Measurements from ENCODE around the gene SPATS1.
"Not testable (repeated sequence)": the region's sequence is repeated elsewhere in the genome, so short reads cannot be mapped to it uniquely, and the experiment has no call there.

Gene SPATS1

GRCh38 chr6:44315951-44316350 is 26.5 kb upstream of the SPATS1 start:
- in situ Hi-C loops (cut with HindIII; ENCODE audit: low pct_unique_long_range_greater_than_20kb, low sequenced_read_pairs) = no loop called here
- no peak for DNase-seq (ENCODE audit: low read depth in 1 of 2, low spot score in 1 of 2)
- no peak for TF ChIP-seq JUND (IDR thresholded peaks at IDR 0.05; ENCODE audit: low read depth)

GRCh38 chr6:44316481-44316880 is 26.0 kb upstream of the SPATS1 start:
- no peak for TF ChIP-seq JUND (IDR thresholded peaks at IDR 0.05; ENCODE audit: low read depth)
- no peak for DNase-seq (ENCODE audit: low read depth in 1 of 2, low spot score in 1 of 2)
- in situ Hi-C loops (cut with HindIII; ENCODE audit: low pct_unique_long_range_greater_than_20kb, low sequenced_read_pairs) = no loop called here

- DNase-seq (ENCODE audit: low read depth in 1 of 2, low spot score in 1 of 2); in situ Hi-C loops (cut with HindIII; ENCODE audit: low pct_unique_long_range_greater_than_20kb, low sequenced_read_pairs): not testable (repeated sequence)
Measured at GRCh38 chr6:44317136-44317631, 25.3 kb upstream of the SPATS1 start.

GRCh38 chr6:44321210-44321609 is 21.2 kb upstream of the SPATS1 start:
- DNase-seq (ENCODE audit: low read depth in 1 of 2, low spot score in 1 of 2) = no peak
- no peak for TF ChIP-seq JUND (IDR thresholded peaks at IDR 0.05; ENCODE audit: low read depth)
- in situ Hi-C loops (cut with HindIII; ENCODE audit: low pct_unique_long_range_greater_than_20kb, low sequenced_read_pairs) = no loop called here

- TF ChIP-seq JUND (IDR thresholded peaks at IDR 0.05; ENCODE audit: low read depth) = no peak
- in situ Hi-C loops (cut with HindIII; ENCODE audit: low pct_unique_long_range_greater_than_20kb, low sequenced_read_pairs) = no loop called here
Measured at GRCh38 chr6:44327096-44327495, 15.4 kb upstream of the SPATS1 start.

GRCh38 chr6:44327760-44328159 is 14.7 kb upstream of the SPATS1 start:
- no peak for DNase-seq (ENCODE audit: low read depth in 1 of 2, low spot score in 1 of 2)
- in situ Hi-C loops (cut with HindIII; ENCODE audit: low pct_unique_long_range_greater_than_20kb, low sequenced_read_pairs) = no loop called here
- no peak for TF ChIP-seq JUND (IDR thresholded peaks at IDR 0.05; ENCODE audit: low read depth)

More at GRCh38 chr6:44327096-44327495, 15.4 kb upstream of the SPATS1 start:
- no peak for DNase-seq (ENCODE audit: low read depth in 1 of 2, low spot score in 1 of 2)

- in situ Hi-C loops (cut with HindIII; ENCODE audit: low pct_unique_long_range_greater_than_20kb, low sequenced_read_pairs); DNase-seq (ENCODE audit: low read depth in 1 of 2, low spot score in 1 of 2): not testable (repeated sequence)
Measured at GRCh38 chr6:44328203-44328602, 14.2 kb upstream of the SPATS1 start.

GRCh38 chr6:44329858-44330257 is 12.6 kb upstream of the SPATS1 start:
- in situ Hi-C loops (cut with HindIII; ENCODE audit: low pct_unique_long_range_greater_than_20kb, low sequenced_read_pairs) = no loop called here

GRCh38 chr6:44332585-44332984 is 9.9 kb upstream of the SPATS1 start:
- DNase-seq (ENCODE audit: low read depth in 1 of 2, low spot score in 1 of 2) = no peak
- TF ChIP-seq JUND (IDR thresholded peaks at IDR 0.05; ENCODE audit: low read depth) = no peak
- in situ Hi-C loops (cut with HindIII; ENCODE audit: low pct_unique_long_range_greater_than_20kb, low sequenced_read_pairs) = no loop called here

More at GRCh38 chr6:44329858-44330257, 12.6 kb upstream of the SPATS1 start:
- no peak for TF ChIP-seq JUND (IDR thresholded peaks at IDR 0.05; ENCODE audit: low read depth)
- no peak for DNase-seq (ENCODE audit: low read depth in 1 of 2, low spot score in 1 of 2)

- TF ChIP-seq JUND (IDR thresholded peaks at IDR 0.05; ENCODE audit: low read depth) = no peak
- in situ Hi-C loops (cut with HindIII; ENCODE audit: low pct_unique_long_range_greater_than_20kb, low sequenced_read_pairs) = no loop called here
- no peak for DNase-seq (ENCODE audit: low read depth in 1 of 2, low spot score in 1 of 2)
Measured at GRCh38 chr6:44333273-44333919, 9.1 kb upstream of the SPATS1 start.

GRCh38 chr6:44333942-44334341 is 8.5 kb upstream of the SPATS1 start:
- no peak for DNase-seq (ENCODE audit: low read depth in 1 of 2, low spot score in 1 of 2)
- TF ChIP-seq JUND (IDR thresholded peaks at IDR 0.05; ENCODE audit: low read depth) = no peak
- in situ Hi-C loops (cut with HindIII; ENCODE audit: low pct_unique_long_range_greater_than_20kb, low sequenced_read_pairs) = no loop called here

- in situ Hi-C loops (cut with HindIII; ENCODE audit: low pct_unique_long_range_greater_than_20kb, low sequenced_read_pairs) = no loop called here
Measured at GRCh38 chr6:44335631-44336030, 6.8 kb upstream of the SPATS1 start.

GRCh38 chr6:44338228-44339122 is 4.0 kb upstream of the SPATS1 start:
- DNase-seq (ENCODE audit: low read depth in 1 of 2, low spot score in 1 of 2) = peak; percentile 41 to 80
- in situ Hi-C loops (cut with HindIII; ENCODE audit: low pct_unique_long_range_greater_than_20kb, low sequenced_read_pairs) = no loop called here
- no peak for TF ChIP-seq JUND (IDR thresholded peaks at IDR 0.05; ENCODE audit: low read depth)

More at GRCh38 chr6:44335631-44336030, 6.8 kb upstream of the SPATS1 start:
- DNase-seq (ENCODE audit: low read depth in 1 of 2, low spot score in 1 of 2) = no peak
- TF ChIP-seq JUND (IDR thresholded peaks at IDR 0.05; ENCODE audit: low read depth) = no peak

All from T47D (cell line).